GM18520 (cell line): ENCODE measurements around the gene SYK.
"Not testable (repeated sequence)": the region's sequence is repeated elsewhere in the genome, so short reads cannot be mapped to it uniquely, and the experiment has no call there.

ENCODE experiments used
- ATAC-seq: cut with Tn5 transposase; IDR thresholded peaks from one replicate; pipeline ENCODE4 v1.9.1; 2021; ENCODE audit not compliant: unreplicated experiment

The SYK gene

GRCh38 chr9:90872835-90873294 lies 71.2 kb downstream of the SYK start:
- ATAC-seq: no peak

- no peak for ATAC-seq
These were observed 71.8 kb downstream of the SYK start for GRCh38 chr9:90873422-90873821.

GRCh38 chr9:90874194-90874593 lies 72.6 kb downstream of the SYK start:
- ATAC-seq: no peak

- ATAC-seq: no peak
These were observed 76.9 kb downstream of the SYK start for GRCh38 chr9:90878562-90878961.

- ATAC-seq: no peak
These were observed 78.4 kb downstream of the SYK start for GRCh38 chr9:90880066-90880465.

GRCh38 chr9:90880669-90881068 lies 79.0 kb downstream of the SYK start:
- no peak for ATAC-seq

- no peak for ATAC-seq
These were observed 80.0 kb downstream of the SYK start for GRCh38 chr9:90881648-90882047.

- ATAC-seq: no peak
These were observed 81.5 kb downstream of the SYK start for GRCh38 chr9:90882991-90883600.

GRCh38 chr9:90883661-90884060 lies 82.0 kb downstream of the SYK start:
- no peak for ATAC-seq

- no peak for ATAC-seq
These were observed 82.6 kb downstream of the SYK start for GRCh38 chr9:90884178-90884577.

GRCh38 chr9:90886868-90887267 lies 85.2 kb downstream of the SYK start:
- not testable (repeated sequence) for ATAC-seq

- no peak for ATAC-seq
These were observed 87.3 kb downstream of the SYK start for GRCh38 chr9:90888941-90889340.

GRCh38 chr9:90890146-90890810 lies 88.7 kb downstream of the SYK start:
- ATAC-seq: no peak

GRCh38 chr9:90891308-90892040 lies 89.9 kb downstream of the SYK start:
- no peak for ATAC-seq

- no peak for ATAC-seq
These were observed 91.3 kb downstream of the SYK start for GRCh38 chr9:90892918-90893317.

GRCh38 chr9:90893706-90894105 lies 92.1 kb downstream of the SYK start:
- ATAC-seq: no peak

GRCh38 chr9:90894986-90895687 lies 93.5 kb downstream of the SYK start:
- ATAC-seq: no peak

GRCh38 chr9:90895786-90896185 lies 94.2 kb downstream of the SYK start:
- no peak for ATAC-seq

- no peak for ATAC-seq
These were observed 94.6 kb downstream of the SYK start for GRCh38 chr9:90896231-90896630.

GRCh38 chr9:90898228-90898627 lies 96.6 kb downstream of the SYK start:
- ATAC-seq: no peak

- no peak for ATAC-seq
These were observed 97.7 kb downstream of the SYK start for GRCh38 chr9:90899287-90899686.

GRCh38 chr9:90900130-90900529 lies 98.5 kb downstream of the SYK start:
- no peak for ATAC-seq
